Lower leg skin (tissue), 4 donors: ENCODE measurements around the gene DYNC1I1. TPM values are rescaled to one million over a fixed set of nuclear protein-coding genes. Genes with fewer than 3 reads are reported as not detected.

Experiments used
- DNase-seq, 2 donors: peaks; one replicate each; pipeline ENCODE4 v3.0.0-alpha.2; 2019; ENCODE audit warnings: low spot score in 2 of 2
- H3K4me3 ChIP-seq: fragments of 200-600 bp; sonication (generic); 2 replicates; pipeline ENCODE4 v1.5.1; 2017; ENCODE audit warnings: mild to moderate bottlenecking, low read depth; ENCODE audit not compliant: poor library complexity, severe bottlenecking
- POLR2A ChIP-seq, 2 donors: fragments of 450-650 bp; IDR thresholded peaks; one replicate each; pipeline ENCODE4 v1.6.1; 2016 to 2017; ENCODE audit warnings: antibody characterized with exemption in 2 of 2, mild to moderate bottlenecking in 1 of 2, moderate library complexity in 1 of 2
- whole genome bisulfite sequencing, 2 donors: methylation state at CpG; one replicate each; pipeline ENCODE4 v1.1.5; 2018; 5-methylcytosine and 5-hydroxymethylcytosine counted together
- intact Hi-C: fragments of 100-400 bp; cut with DNase I; formaldehyde crosslinking; loops from one replicate; pipeline ENCODE4 v1.15.0; 2023; ENCODE audit warnings: low total_unique reads
- total RNA-seq, 4 donors: library from RNA; depleted of rRNA; stranded (reverse); fragments of >200 nt; gene quantifications; one replicate each; pipeline ENCODE4 v1.1.0, GENCODE V29; 2016
- TF ChIP-seq, protein P1 (sequence below), 3 donors: fragments of 450-650 bp; IDR thresholded peaks; one replicate each; pipeline ENCODE4 v1.5.1; 2016; ENCODE audit warnings: antibody characterized with exemption in 3 of 3, mild to moderate bottlenecking in 3 of 3, moderate library complexity in 2 of 3

Gene DYNC1I1
- total RNA-seq, 4 donors from 2014 or later: 0.97 to 7.6 (median 3.7) TPM

DNA sequence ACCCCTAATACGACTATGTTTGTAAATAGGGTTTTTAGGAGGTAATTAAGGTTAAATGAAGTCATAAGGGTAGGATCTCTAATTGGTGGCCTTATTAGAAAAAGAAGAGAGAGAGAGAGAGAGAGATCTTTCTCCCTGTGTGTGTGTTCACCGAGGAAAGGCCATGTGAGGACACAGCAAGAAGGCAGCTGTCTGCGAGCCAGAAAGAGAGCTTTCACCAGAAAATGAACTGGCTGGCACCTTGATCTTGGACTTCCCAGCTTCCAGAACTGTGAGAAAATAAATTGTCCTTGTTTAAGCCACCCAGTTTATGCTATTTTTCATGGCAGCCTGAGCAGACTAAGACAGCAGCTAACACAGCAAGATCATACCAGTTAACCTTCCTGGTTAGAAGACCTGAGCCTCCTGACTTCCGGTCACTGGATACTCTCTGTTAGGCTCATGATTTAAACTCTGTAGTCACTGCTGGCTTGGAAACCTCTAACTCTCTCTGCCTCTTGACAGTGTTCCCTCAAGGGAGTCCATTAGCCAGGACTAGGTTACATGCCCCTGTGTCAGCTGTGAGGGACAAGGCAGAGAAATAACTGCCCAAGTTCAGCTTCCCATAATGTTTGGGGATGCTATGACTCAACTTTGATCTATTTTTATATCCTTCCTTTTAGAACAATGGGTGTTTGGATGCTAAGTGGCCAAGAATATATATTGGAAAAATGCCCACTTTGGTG lies 102.3 kb downstream of the DYNC1I1 start:
- H3K4me3 ChIP-seq: no peak overlapping the region
- DNase-seq: no peak
- 68 to 80% methylated on average over 4 of the region's 4 CpGs for WGBS, 2 donors
- intact Hi-C loops: no loop called here
- TF ChIP-seq, protein P1, sequence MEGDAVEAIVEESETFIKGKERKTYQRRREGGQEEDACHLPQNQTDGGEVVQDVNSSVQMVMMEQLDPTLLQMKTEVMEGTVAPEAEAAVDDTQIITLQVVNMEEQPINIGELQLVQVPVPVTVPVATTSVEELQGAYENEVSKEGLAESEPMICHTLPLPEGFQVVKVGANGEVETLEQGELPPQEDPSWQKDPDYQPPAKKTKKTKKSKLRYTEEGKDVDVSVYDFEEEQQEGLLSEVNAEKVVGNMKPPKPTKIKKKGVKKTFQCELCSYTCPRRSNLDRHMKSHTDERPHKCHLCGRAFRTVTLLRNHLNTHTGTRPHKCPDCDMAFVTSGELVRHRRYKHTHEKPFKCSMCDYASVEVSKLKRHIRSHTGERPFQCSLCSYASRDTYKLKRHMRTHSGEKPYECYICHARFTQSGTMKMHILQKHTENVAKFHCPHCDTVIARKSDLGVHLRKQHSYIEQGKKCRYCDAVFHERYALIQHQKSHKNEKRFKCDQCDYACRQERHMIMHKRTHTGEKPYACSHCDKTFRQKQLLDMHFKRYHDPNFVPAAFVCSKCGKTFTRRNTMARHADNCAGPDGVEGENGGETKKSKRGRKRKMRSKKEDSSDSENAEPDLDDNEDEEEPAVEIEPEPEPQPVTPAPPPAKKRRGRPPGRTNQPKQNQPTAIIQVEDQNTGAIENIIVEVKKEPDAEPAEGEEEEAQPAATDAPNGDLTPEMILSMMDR (IDR thresholded peaks at IDR 0.05): no peak
- TF ChIP-seq POLR2A (IDR thresholded peaks at IDR 0.05): no peak

DNA sequence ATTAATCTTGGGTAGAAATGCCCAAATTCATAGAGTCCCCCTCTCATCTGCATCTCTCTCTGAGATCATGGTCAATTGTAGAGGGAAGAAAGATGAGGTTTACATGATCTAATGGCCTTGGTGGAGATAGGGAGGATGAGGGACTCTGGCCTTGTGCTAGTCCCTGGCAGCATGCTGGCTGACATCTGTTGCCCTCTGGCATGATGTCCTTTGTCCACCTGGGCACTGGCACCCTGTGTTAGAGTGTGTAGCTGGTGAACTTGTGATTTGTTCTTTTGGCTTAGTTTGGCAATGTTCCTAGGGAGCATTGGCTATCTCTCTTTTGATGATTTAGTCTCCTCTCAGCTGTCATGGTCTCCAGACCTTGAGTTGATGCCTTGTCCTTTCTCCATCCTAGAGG lies 103.2 kb downstream of the DYNC1I1 start:
- TF ChIP-seq, protein P1 (IDR thresholded peaks at IDR 0.05): no peak
- no peak for TF ChIP-seq POLR2A (IDR thresholded peaks at IDR 0.05)
- DNase-seq: no peak
- no peak overlapping the region for H3K4me3 ChIP-seq
- intact Hi-C loops: no loop called here

DNA sequence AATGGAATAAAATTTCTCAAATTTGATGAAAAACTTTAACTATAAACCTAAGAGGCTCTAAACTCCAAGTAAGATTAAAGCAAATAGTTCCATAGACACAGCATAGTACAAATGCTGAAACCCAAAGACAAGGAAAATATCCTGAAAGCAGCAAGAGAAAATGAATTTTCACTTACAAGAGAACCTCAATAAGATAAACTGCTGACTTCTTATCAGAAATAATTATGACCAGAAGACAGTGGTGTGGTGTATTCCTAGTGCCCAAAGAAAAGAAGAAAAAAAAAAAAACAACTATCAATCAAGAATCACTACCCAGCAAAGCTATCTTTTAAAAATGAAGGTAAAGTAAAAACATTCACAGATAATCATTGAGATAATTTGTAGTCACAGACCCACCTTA lies 106.3 kb downstream of the DYNC1I1 start:
- no peak for DNase-seq
- TF ChIP-seq, protein P1 (IDR thresholded peaks at IDR 0.05): no peak
- no peak for TF ChIP-seq POLR2A (IDR thresholded peaks at IDR 0.05)
- H3K4me3 ChIP-seq: no peak overlapping the region
- intact Hi-C loops: no loop called here

DNA sequence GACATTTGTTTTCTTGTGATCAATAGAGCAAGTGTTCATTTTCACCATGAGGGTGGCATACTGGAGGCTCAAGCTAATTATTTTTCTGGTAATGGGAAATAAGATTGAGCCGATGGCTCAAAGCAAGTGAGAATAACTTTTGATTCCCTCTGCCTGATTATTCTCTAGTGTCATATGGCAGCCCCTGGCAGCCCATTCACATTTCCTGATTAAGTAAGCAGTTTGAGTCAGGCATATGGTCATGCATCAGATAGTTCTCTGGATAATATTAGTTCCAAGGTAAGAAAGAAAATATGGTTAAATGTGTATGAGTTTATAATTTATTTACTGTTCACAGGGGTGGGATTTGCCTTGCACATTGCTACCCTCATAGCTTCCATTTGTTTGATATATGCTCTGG lies 109.2 kb downstream of the DYNC1I1 start:
- 52 to 74% methylated on average over 1 of the region's 1 CpG for WGBS, 2 donors
- TF ChIP-seq, protein P1 (IDR thresholded peaks at IDR 0.05): no peak
- no peak for TF ChIP-seq POLR2A (IDR thresholded peaks at IDR 0.05)
- intact Hi-C loops: no loop called here
- H3K4me3 ChIP-seq: no peak overlapping the region
- no peak for DNase-seq

DNA sequence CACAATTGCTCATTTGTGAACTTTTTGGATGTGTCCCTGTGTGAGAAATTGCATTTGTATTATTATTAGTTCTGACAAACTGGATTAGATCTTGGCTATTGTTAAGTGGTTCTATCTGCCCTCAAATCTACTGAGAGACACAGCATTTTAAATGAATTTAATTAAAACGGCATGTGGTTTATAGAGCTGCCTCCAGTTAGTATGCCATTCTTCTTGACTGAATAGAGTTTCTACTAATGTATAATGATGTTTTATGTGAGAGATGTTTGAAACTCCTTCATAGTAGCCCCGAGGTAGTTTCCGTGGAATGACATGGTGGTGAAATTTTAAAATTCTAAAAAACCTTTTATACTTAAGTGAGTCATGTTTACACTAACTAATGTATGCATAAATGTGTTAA lies 110.9 kb downstream of the DYNC1I1 start:
- intact Hi-C loops: no loop called here
- DNase-seq: no peak
- WGBS, 2 donors: 51 to 63% methylated on average over 3 of the region's 3 CpGs
- H3K4me3 ChIP-seq: no peak overlapping the region
- TF ChIP-seq, protein P1 (IDR thresholded peaks at IDR 0.05): no peak
- no peak for TF ChIP-seq POLR2A (IDR thresholded peaks at IDR 0.05)
